ENCODE measurements around the gene BMERB1.
"Not testable (repeated sequence)": the region's sequence is repeated elsewhere in the genome, so short reads cannot be mapped to it uniquely, and the experiment has no call there.

BMERB1 gene

DNA sequence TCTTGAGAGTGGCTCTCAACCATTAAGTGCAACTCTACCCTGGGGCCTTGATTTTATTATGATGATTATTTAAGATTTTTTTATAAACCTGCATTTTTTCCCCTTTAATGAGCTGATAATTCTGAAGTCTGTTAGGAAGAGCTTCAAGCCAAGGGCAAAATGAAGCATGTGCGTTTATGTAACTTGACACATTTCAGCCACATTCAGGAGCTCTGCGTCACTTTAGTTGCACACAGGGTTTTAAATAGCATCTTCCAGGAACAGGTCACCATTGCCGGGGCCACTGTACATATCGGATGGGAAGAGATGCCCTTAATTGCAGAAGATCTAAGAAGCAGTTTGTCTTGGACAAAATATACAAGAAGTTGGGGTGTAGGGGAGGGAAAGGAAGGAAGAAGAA, 89.6 kb downstream of the BMERB1 start:
- no peak for DNase-seq

DNA sequence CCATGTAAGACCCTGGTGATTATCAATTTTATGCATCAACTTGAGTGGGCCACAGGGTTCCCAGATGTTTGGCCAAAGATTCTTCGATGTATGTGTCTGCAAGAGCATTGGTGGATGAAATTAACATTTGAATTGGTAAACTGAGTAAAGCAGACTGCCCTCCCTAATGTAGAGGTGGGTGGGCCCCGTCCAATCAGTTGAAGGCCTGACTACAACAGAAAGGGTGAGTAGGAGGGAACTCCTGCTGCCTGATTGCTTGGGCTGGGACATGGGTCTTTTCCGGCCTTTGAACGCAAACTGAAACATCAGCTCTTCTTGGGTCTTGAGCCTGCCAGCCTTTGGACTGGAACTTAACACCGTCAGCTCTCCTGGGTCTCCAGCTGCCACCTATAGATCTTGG, 90.6 kb downstream of the BMERB1 start:
- no peak for DNase-seq

DNA sequence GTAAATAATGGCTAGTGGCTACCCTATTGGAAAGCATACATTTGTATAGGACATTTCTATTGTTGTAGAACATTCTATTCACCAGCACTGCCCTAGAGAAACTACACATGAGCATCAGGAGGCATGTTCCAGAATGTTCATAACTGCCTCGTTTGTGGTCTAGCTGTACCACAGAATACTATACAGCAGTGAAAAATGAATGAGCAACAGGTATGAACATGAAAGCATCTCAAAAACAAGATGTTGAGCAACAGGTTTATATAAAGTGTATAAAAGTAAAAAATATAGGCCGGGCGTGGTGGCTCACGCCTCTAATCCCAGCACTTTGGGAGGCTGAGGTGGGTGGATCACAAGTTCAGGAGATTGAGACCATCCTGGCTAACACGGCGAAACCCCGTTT, 91.7 kb downstream of the BMERB1 start:
- no peak for DNase-seq

DNA sequence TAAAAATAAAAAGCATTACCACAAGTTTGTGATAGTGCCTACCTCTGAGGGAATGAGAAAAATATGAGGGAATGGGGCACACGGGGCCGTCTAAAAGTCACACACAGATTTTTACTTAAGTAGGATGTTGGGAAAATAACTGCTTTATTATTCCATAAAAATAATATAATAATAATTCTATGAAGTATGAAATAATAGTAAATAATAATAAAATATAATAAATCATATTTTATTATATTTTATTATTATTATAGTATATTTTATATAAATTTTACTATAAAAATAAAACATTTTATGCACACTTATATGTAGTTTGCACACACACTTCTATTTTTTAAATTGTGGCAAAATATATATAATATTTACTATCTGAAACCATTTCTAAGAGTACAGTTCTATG, 92.3 kb downstream of the BMERB1 start:
- no peak for DNase-seq

DNA sequence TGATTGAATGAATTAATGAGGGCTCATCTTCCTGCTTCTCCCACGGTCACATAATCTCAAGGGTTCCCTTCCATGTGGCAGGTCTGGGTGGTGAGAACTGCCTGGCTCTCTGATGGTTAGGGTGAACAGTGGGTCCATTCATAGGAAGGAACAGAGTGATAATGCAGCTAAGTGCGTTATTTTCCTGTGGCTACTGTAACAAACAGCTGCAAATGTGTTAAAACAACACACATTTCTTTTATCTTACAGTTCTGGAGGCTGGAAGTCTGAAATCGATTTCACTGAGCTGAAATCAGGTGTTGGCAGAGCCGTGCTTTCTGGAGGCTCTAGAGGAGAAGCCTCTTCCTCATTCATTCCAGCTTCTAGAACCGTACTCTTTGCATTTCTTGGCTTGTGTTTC, 95.3 kb downstream of the BMERB1 start:
- no peak for DNase-seq

DNA sequence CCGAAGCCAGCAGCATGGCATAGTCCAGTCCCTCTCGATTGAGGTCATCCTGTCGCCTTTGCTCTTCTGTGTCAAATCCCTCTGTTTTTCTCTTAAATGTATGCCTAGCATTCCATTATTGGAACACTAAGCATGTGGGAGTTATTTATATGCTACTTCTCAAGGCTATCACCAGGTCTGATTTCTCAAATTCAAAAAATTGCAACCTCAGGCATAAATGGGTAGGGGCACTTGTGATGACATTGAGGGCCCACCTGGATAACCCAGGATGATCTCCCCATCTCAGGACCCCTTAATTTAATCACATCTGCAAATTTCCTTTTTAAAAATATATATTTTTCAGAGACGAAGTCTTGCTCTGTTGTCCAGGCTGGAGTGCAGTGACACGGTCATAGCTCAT, 95.7 kb downstream of the BMERB1 start:
- no peak for DNase-seq

DNA sequence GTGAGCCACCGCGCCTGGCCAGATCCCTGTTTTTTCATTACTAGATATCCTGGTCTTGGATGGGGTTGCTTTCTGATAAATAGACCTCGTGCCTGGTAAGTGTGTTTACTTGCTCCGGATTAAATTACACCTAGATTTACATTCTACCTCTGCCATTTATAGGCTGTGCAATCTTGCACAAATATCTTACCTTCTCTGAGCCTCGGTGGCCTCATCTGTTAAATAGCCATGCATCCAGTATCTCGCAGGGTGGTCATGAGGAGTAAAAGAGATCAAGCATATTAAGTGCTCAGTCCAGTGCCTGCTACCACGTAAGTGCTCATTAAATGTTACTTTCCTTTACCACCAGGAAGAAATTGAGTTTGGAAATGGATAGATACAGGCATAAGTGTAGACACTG, 98.4 kb downstream of the BMERB1 start:
- DNase-seq, result no peak

DNA sequence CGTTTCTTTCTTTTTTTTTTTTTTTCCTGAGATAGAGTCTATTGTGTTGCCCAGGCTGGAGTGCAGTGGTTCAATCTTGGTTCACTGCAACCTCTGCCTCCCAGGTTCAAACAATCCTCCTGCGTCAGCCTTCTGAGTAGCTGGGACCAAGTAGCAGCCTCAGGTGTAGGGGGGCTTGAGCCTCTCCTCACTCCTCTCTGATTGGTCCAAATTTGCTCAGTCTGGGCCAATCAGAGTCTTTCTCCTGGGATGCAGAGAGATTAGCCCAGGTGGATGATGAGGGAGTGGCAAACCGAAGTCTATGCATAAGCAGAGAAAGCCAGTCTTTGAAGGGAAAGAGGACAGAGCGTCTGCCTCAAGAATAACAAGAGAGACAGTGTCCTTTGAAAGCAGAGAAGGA, 99.0 kb downstream of the BMERB1 start:
- DNase-seq, result no peak

DNA sequence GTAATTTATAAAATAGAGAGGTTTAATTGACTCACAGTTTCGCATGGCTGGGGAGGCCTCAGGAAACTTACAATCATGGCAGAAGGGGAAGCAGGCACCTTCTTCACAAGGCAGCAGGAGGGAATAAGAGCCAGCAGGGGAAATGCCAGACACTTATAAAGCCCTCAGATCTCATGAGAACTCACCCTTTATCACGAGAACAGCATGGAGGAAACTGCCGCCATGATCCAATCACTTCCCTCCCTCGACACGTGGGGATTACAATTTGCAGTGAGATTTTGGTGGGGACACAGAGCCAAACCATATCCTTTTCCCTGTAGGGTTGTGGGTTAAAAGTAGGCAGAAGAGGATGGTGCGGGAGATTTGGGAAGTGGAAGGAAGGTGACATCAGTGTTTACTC, 101.4 kb downstream of the BMERB1 start:
- DNase-seq, result no peak

DNA sequence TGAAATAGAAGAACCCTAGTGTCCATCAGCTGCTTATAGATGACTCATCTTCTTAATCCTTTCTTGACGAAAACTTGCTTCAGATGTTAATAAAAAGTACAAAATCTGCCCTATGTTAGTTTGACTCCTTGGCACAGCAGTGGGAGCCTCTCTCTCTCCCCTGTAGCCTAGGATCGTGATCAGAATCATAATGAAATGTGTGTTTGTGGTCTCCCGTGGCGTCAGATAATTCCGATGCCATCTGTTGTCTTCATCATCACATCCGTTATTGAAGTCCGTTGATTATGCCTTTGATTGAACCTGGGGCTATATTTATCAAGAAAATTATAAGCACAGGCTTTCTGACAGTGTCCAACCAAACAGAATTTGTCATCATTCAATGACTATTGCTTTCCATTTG, 102.5 kb downstream of the BMERB1 start:
- DNase-seq, result no peak

DNA sequence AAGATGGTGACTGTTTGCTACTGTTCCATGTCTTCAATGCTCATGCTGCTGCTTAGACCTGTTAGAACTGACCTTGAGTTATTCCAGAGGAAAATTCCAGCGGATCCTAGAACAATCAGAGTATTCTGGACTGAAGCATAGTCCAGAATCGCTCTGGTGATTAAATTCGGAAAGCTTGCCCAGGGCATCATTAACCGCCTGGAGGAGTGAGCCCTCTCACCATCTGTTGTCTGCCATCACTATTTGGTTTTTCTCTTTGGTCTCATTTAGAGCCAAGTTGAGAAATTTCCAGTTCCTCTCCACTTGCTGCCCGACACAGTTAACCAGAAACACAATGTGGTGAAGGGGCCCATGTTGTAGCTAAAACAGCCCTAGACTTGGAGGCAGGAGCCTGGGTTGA, 104.1 kb downstream of the BMERB1 start:
- DNase-seq, result no peak

DNA sequence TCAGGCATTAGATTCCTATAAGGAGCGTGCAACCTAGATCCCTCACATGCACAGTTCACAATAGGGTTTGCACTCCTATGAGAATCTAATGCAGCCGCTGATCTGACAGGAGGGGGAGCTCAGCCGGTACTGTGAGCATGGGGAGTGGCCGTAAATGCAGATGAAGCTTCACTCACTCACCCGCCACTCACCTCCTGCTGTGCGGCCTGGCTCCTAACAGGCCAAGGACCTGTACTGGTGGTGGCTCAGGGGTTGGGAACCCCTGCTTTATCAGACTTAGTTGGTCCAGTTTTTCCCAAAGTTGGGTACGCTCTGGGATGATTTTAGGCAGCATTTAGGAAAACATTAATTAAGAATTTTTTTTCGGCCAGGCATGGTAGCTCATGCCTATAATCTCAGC, 104.8 kb downstream of the BMERB1 start:
- DNase-seq, result no peak

DNA sequence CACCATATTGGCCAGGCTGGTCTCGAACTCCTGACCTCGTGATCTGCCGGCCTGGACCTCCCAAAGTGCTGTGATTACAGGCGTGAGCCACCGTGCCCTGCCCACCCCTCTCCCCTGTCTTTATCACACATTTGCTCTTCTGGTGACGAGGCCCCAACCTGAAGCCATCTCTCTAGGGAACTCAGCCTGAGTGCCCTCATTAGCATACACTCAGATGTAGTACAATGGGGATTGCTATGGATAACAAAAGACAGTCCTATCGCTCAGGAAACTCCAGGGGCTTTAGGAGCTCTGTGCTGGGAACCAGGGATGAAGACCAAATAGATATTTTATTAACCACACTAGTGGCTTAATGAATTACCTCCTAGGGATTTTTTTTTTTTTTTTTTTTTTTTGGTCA, 107.9 kb downstream of the BMERB1 start:
- DNase-seq, result no peak

DNA sequence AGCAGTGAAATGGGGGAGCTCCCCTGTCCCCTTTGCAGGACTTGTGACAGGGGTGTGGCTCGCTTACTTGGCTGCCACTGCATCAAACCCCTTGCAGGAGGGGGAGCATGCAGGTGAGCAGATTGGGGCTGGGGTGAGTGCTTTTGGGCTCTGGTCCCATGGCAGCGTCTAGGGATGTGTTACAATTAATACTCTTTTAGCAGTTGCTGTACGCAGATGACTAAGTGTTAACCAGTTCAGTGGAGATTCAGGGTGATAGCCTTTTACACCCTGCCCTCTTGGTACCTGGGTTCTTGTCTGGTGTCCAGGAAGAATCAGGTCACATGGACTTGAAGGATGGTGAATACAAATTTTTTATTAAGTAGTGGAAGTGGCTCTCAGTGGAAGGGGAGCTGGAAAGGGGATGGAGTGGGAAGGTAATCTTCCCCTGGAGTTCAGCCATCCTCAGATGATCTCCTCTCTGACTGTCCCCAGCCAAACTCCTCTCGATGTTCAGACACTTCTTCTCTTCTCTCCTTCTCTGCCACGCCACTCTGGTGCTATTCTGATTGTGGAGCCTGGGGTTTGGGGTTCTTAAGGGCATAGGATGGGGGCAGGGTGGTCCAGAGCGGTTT, 108.5 kb downstream of the BMERB1 start:
- no peak for DNase-seq

DNA sequence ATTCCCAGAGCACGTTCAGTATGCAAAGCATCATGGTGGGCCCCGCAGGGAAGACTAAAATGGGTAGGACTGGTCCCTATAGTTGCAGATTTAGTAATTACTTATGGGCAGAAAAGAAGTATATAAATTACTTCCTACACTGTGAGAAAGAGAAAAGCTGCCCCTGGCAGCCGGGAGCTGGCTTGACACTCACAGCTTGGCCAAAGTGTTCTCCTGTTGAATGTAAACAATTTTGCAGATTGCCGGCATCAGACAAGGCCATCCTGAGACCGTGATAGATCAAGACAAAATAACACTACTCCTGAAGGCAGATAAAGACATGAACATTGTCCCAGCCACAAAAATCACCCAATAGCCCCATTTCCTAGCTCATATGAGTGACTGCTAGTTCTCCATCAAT, 110.0 kb downstream of the BMERB1 start:
- DNase-seq, result no peak

DNA sequence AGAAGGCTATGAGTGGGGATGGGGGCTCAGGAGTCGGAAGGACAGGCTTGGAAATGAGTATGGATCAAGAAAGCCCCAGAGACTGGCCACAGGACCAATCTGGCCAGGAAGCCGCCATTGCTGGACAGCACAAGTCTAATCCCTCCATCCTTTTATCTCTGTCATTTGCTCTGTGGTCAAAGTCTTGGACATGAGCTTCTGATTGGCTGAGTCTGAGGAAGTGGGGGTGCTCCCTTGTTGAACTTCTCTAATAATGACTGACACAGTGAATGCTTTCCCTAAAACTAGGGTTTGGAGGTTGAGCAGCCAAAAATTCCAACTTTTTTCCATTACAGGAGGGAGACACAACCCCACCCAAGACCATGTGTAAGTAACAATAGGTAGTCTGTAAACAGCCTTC, 111.2 kb downstream of the BMERB1 start:
- DNase-seq, result no peak

DNA sequence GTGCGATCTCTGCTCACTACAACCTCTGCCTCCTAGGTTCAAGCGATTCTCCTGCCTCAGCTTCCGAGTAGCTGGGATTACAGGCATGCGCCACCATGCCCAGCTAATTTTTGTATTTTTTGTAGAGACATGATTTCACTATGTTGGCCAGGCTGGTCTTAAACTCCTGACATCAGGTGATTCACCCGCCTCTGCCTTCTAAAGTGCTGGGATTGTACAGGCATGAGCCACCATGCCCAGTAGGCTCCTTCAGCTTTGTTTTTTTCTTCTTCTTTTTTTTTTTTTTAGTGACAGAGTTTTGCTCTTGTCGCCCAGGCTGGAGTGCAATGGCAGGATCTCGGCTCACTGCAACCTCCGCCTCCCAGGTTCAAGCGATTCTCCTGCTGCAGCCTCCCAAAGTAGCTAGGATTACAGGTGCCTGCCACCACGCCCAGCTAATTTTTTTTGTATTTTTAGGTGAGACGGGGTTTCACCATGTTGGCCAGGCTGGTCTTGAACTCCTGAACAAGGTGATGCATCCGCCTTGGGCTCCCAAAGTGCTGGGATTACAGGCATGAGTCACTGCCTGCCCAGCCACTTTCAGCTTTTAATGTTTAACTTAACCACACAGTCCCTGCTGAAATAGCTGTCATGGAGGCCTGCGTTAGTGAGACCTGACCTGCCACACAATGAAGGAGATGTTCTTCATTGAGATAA, 112.8 kb downstream of the BMERB1 start:
- not testable (repeated sequence) for DNase-seq

DNA sequence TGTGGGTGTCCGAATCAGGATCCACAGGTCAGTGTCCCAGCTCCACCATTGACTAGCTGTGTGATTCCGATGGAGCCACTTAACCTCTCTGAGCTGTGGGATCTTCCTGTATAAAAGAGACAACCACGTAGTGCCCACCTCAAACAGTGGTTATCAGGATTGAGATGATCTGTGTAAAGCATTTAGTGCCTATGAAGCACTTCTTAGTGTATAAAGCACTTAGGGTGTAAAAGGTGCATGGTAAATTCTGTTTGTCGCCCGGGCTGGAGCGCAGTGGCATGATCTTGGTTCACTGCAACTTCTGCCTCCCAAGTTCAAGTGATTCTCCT, 113.3 kb downstream of the BMERB1 start:
- no peak for DNase-seq

DNA sequence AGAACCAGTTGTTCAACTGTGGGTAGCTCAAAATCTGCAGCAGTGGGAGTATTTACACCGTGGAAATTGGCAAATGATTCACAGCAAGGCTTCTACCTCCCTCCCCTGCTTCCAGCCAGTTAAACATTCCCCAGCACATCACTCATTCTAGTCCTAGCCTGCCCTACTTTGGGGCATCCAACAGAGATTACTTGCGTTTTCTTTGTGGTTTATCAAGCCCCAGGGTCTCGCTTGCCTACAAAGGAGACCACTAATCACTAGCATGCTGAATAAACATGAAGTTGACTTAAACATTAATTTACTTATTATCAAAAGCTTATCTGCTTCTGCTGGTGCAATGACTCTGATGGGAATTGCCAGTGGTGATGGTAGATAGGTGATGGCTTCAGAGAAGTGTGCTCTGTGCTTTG, 114.1 kb downstream of the BMERB1 start:
- peak; percentile 15 for DNase-seq

DNA sequence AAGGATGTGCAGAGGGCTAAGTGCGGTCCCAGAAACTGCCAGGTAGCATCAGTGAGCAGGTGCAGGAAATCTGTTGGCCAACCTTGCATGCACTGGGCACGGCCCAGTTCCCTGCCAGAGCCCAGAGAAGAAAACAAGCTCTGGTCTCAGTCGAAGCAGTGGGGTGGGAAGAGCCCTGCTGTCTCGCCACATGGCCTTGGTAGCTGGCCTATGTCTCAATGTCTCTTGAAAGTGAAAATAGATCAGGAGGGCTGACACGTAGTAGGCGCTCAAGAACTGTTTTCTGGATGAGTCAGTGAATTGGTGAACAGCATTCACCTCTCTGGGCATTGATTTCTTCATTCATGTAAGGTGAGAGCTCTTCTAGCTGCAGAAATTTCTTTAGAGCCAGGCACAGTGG, 118.1 kb downstream of the BMERB1 start:
- no peak for DNase-seq

DNA sequence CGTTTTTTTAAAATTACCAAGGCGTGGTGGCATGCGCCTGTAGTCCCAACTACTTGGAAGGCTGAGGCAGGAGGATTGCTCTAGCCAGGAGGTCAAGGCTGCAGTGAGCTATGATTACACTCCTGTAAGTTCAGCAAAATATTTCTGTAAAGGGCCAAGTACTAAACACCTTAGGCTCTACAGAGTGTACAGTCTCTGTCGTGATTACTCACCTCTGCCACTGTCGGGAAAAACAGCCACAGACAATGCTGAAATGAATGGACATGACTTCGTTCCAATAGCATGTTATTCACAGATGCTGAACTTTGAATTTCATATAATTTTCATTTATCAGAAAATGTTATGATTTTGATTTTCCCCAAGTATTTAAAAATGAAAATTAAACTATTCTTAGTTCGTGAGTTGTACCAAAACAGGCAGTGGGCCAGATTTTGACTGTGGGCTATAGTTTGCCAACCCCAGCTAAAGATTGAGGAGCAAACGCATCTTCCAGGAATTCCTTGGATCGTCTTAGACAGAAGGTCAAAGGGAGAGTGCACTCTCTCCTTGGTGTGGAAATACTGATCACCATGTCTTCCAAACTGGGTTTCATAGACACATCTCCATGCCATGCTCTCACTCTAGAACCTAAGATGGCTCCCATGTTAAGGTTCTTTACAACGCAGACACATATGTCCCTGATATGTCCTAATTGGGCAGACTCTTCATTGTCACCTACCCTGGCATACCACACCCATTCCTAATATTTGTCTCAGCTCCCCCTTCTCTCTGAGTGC, 119.1 kb downstream of the BMERB1 start:
- DNase-seq, result no peak

DNA sequence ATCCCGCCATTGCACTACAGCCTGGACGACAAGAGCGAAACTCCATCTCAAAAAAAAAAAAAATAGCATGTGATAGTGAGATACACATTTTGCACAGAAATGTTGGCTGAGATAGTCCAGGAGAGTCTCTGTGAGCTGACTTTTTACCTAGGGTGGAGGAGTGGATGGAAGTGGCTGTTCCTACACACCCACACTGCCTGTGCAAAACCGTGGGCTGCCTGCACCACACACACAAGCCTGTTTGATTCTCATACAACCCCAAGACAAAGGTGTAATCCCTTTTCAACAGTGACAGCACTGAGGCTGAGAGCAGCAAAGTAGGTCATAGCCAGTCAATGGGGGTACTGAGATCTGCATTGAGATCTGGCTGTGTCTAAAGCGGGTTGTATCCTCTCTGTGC, 121.7 kb downstream of the BMERB1 start:
- no peak for DNase-seq

DNA sequence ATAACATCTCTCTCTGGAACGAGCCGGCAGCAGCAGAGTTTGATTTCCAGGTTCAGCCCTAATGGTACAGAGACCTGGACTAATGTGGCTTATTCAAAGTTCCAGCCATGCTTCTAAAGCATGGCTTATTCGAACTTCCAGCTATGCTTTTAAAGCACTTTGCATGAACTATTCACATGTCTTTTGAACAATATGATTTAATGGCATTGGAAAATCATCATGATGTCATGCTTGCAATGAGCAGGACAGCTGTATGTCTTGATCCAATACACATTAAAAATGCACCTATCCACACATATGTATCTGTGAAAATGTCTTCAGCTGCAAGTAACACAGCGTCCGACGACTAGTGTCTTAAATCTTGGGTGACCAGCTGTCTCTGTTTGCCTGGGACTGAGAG, 122.9 kb downstream of the BMERB1 start:
- DNase-seq, result no peak

DNA sequence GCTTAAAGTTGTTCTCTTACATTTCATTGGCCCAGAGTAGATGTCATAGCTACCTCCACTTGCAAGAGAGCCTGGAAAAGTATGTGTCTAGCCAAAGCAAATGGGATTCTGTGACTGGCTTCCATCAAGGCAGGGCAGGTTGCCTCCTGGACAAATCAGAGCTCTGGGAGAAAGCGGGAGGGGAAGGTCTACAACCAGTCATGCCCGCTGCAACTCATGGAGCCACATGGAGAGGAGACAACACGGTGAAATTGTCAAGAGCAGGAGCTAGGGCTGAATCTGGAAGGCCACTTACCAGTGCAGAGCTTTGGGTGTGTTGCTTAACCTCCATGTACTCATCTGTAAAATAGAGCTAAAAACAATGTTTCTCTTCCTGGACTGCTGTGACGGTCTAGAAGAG, 124.8 kb downstream of the BMERB1 start:
- DNase-seq, result no peak
